Kidney (tissue), 14 donors: ENCODE data around the gene PPDPF. TPM values are rescaled to one million over a fixed set of nuclear protein-coding genes. Genes with fewer than 3 reads are reported as not detected.
"Not testable (repeated sequence)": the region's sequence is repeated elsewhere in the genome, so short reads cannot be mapped to it uniquely, and the experiment has no call there.

Experiments used
- DNase-seq, 5 donors: peaks; one replicate each; pipeline ENCODE4 v3.0.0-alpha.2; 2013 to 2020
- FAIRE-seq: peaks from 2 replicates; lab custom pipeline; 2012; peaks lifted over from hg19 to GRCh38; lab: Jason Lieb, UNC
- H3K27ac ChIP-seq, 2 donors: one replicate each; pipeline ENCODE4 v1.7.0; 2013; ENCODE audit warnings: low read depth in 2 of 2, low read length in 2 of 2, inconsistent platforms in 1 of 2
- H3K27me3 ChIP-seq: one replicate; pipeline ENCODE4 v1.7.1; 2013; ENCODE audit warnings: low read length, inconsistent platforms; ENCODE audit not compliant: control insufficient read depth, insufficient read depth
- H3K36me3 ChIP-seq, 3 donors: one replicate each; pipeline versions ENCODE4 v1.7.0 to v1.7.1; 2013; ENCODE audit warnings: low read length in 3 of 3, control low read depth in 1 of 3, inconsistent platforms in 1 of 3; ENCODE audit not compliant: insufficient read depth in 3 of 3, control insufficient read depth in 2 of 3
- H3K4me1 ChIP-seq, 3 donors: one replicate each; pipeline versions ENCODE4 v1.7.0 to v1.7.1; 2013; ENCODE audit warnings: low read length in 3 of 3, inconsistent platforms in 1 of 3, low read depth in 1 of 3; ENCODE audit not compliant: control insufficient read depth in 2 of 3, insufficient read depth in 2 of 3
- H3K4me3 ChIP-seq, 3 donors: one replicate each; pipeline versions ENCODE4 v1.7.0 to v1.8.1; 2013; ENCODE audit warnings: low read length in 3 of 3, control low read depth in 1 of 3, inconsistent platforms in 1 of 3
- H3K9ac ChIP-seq, 3 donors: one replicate each; pipeline versions ENCODE4 v1.7.0 to v1.7.1; 2013; ENCODE audit warnings: low read length in 3 of 3, control low read depth in 1 of 3, inconsistent platforms in 1 of 3
- H3K9me3 ChIP-seq, 3 donors: one replicate each; pipeline versions ENCODE4 v1.7.0 to v1.7.1; 2013; ENCODE audit warnings: low read length in 3 of 3, control low read depth in 1 of 3, inconsistent platforms in 1 of 3; ENCODE audit not compliant: control insufficient read depth in 2 of 3, insufficient read depth in 1 of 3
- intact Hi-C: fragments of 100-400 bp; cut with DNase I; formaldehyde crosslinking; loops from one replicate; pipeline ENCODE4 v1.11.1; 2022
- polyA plus RNA-seq: library from polyadenylated mRNA; stranded (reverse); fragments of 350-450 nt; fragmentation: Illumina TruSeq; extraction: RNeasy Lipid Tissue Mini Kit (QIAGEN cat#74804); gene quantifications from one replicate; pipeline ENCODE4 v1.2.3, GENCODE V29; 2014; ENCODE audit warnings: low read depth, low replicate concordance; ENCODE audit not compliant: insufficient read depth
- total RNA-seq: library from RNA; stranded (reverse); fragmentation: NEBNext Ultra II Directional; extraction: Animal tissue kit (Norgen Biotek cat#: 25700); gene quantifications from one replicate; pipeline ENCODE4 v1.2.1, GENCODE V29; 2021
- TF ChIP-seq, protein P1 (sequence below): IDR thresholded peaks from 3 replicates; pipeline ENCODE4 v1.5.1; 2012; ENCODE audit warnings: mild to moderate bottlenecking, moderate library complexity, borderline replicate concordance; ENCODE audit not compliant: insufficient read depth; ENCODE audit errors: extremely low read depth
- donor health status: control.
- donor health status: control.
- donor health status: control.
- donor health status: control.
- donor health status: control.
- donor health status: DM: yes; HTN: yes; CAD: no.
- donor health status: Normal renal cell carcinoma (clear cell type).

The PPDPF gene
- total and polyA plus RNA-seq, 2 donors from 2014 or later = 578 to 961 TPM

DNA sequence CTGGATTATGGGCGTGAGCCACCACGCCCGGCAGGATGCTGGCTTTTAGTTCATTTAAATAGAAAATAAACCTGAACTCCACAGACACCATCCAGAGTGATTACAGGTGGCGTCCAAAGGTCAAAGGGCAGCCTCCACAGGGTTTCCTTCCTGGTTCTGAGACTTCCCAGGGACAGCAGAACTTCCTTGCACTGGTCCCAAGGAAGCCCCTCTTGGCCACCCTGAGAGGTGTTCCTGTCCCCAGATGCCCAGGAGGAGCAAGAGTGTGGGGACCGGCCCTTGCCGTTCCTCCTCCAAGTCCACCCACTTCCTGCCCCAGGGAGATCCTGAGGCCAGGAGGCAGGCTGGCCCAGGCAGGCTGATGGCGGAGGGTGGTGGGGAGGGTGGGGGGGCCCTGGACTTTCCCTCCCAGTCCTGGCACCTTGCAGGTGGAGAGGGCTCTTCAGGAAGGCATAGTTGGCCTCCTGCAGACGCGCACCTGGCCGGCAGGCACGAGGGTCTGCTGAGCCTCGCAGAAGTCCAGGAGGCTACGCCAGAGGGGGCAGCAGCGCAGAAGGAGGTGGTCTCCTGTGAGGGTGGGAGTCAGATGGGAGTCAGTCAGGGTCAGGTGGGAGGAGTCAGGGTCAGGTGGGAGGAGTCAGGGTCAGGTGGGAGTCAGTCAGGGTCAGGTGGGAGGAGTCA, 38.4 kb downstream of the PPDPF start:
- H3K4me1 ChIP-seq = no peaks in the 10 kb centered on the region
- no peak for DNase-seq
- no peaks in the 10 kb centered on the region for H3K9me3 ChIP-seq

DNA sequence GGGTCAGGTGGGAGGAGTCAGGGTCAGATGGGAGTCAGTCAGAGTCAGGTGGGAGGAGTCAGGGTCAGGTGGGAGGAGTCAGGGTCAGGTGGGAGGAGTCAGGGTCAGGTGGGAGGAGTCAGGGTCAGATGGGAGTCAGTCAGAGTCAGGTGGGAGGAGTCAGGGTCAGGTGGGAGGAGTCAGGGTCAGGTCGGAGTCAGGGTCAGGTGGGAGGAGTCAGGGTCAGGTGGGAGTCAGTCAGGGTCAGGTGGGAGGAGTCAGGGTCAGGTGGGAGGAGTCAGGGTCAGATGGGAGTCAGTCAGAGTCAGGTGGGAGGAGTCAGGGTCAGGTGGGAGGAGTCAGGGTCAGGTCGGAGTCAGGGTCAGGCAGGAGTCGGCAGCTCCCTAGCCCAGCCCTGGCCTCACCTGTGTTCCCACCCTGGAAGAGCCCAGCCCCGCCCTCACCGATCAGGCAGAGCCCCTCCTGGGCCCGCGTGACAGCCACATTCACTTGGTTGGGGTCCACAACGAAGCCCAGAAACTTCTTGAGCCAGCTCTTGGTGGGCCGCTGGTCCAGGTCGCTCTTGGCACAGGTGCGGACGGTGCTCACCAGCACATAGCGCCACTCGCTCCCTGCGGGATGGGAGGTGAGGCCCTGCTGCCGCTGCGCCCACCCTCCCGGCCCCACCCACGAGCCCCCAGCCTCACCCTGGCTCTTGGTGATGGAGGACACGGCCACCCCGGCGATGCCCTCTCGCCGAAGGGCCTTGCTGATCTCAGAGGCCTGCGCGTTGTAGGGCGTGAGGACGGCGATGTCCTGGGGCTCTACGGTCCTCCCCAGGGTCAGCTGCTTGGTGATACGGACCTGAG, 39.1 kb downstream of the PPDPF start:
- DNase-seq, H3K36me3 ChIP-seq, H3K9me3 ChIP-seq, H3K27me3 ChIP-seq, intact Hi-C loops, H3K4me1 ChIP-seq, FAIRE-seq, H3K4me3 ChIP-seq, H3K9ac ChIP-seq, H3K27ac ChIP-seq: not testable (repeated sequence)

More for the DNA sequence above, 38.4 kb downstream of the PPDPF start:
- Histone ChIP-seq H3K27me3 (no peaks in the 10 kb centered on the region), H3K4me3 (no peak overlapping the region), H3K27ac (no peak overlapping the region), H3K9ac (no peak overlapping the region), H3K36me3 (peaks cover 0 to 3% (median 0%) of the 10 kb centered on the region in 3 donors)
- intact Hi-C loops = no loop called here
- no peak for FAIRE-seq
- TF ChIP-seq, protein P1, sequence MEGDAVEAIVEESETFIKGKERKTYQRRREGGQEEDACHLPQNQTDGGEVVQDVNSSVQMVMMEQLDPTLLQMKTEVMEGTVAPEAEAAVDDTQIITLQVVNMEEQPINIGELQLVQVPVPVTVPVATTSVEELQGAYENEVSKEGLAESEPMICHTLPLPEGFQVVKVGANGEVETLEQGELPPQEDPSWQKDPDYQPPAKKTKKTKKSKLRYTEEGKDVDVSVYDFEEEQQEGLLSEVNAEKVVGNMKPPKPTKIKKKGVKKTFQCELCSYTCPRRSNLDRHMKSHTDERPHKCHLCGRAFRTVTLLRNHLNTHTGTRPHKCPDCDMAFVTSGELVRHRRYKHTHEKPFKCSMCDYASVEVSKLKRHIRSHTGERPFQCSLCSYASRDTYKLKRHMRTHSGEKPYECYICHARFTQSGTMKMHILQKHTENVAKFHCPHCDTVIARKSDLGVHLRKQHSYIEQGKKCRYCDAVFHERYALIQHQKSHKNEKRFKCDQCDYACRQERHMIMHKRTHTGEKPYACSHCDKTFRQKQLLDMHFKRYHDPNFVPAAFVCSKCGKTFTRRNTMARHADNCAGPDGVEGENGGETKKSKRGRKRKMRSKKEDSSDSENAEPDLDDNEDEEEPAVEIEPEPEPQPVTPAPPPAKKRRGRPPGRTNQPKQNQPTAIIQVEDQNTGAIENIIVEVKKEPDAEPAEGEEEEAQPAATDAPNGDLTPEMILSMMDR = no peak

DNA sequence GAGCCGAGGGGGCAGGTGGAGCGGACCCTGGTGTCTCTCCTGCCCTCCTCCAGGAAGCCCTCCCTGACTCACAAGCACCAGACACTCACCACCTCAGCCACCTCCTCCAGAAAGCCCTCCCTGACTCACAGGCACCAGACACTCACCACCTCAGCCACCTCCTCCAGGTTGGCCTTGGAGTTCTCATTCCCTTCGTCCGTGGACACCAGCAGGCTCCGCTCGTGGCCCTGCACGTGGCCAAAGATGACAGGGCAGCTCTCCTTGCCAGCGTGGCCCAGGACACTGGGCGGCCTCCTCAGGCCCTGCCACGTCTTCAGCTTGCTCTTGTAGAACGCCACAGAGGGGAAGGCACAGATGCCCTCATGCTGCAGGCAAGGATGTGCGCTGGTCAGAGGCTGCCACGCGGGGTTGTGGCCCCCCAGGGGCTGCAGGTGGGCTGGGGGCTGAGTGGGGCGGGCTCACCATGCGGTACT, 39.8 kb downstream of the PPDPF start:
- FAIRE-seq = no peak
- H3K4me3 ChIP-seq = no peak overlapping the region
- peaks cover 0 to 3% (median 0%) of the 10 kb centered on the region in 3 donors for H3K36me3 ChIP-seq
- H3K4me1 ChIP-seq = no peaks in the 10 kb centered on the region
- TF ChIP-seq, protein P1 = no peak
- no peak for DNase-seq
- H3K9me3 ChIP-seq = no peaks in the 10 kb centered on the region
- no peak overlapping the region for H3K9ac ChIP-seq
- H3K27me3 ChIP-seq = no peaks in the 10 kb centered on the region
- H3K27ac ChIP-seq = no peak overlapping the region
- intact Hi-C loops = no loop called here
